GM23338 (cell line): ENCODE results near the gene TFAP2A. TPM values are rescaled to one million over a fixed set of nuclear protein-coding genes. Genes with fewer than 3 reads are reported as not detected.
A peak's percentile ranks its signal among the peaks of the same experiment; 100 is the strongest.

Source experiments
- ATAC-seq: fragments of 200-7000 bp; cut with Tn5 transposase; 3 replicates; pipeline ENCODE4 v1.9.1; 2020
- DNase-seq: peaks from one replicate; pipeline ENCODE4 v3.0.0-alpha.2; 2015; ENCODE audit warnings: low spot score
- H2AFZ ChIP-seq: fragments of 200-600 bp; sonication (generic); 2 replicates; pipeline ENCODE4 v1.8.0; 2016; ENCODE audit warnings: antibody characterized with exemption, mild to moderate bottlenecking, moderate library complexity
- H3F3A ChIP-seq: fragments of 200-600 bp; sonication (generic); replicated peaks from 2 replicates; pipeline ENCODE4 v1.8.0; 2017; ENCODE audit warnings: antibody characterized with exemption, mixed run types, low read depth
- H3K27ac ChIP-seq: fragments of 200-600 bp; sonication (generic); 2 replicates; pipeline ENCODE4 v1.6.1; 2016; ENCODE audit warnings: low read depth
- H3K27me3 ChIP-seq: fragments of 200-600 bp; sonication (generic); 2 replicates; pipeline ENCODE4 v1.8.0; 2016; ENCODE audit warnings: mild to moderate bottlenecking, mixed run types, moderate library complexity; ENCODE audit not compliant: insufficient read depth
- H3K36me3 ChIP-seq: fragments of 200-600 bp; sonication (generic); 2 replicates; pipeline ENCODE4 v1.8.0; 2016; ENCODE audit warnings: mild to moderate bottlenecking; ENCODE audit not compliant: insufficient read depth
- H3K4me1 ChIP-seq: fragments of 200-600 bp; sonication (generic); 2 replicates; pipeline ENCODE4 v1.8.0; 2016; ENCODE audit warnings: mild to moderate bottlenecking, moderate library complexity; ENCODE audit not compliant: insufficient read depth
- H3K4me2 ChIP-seq: fragments of 200-600 bp; sonication (generic); 2 replicates; pipeline ENCODE4 v1.7.1; 2017; ENCODE audit warnings: mixed run types
- H3K4me3 ChIP-seq: fragments of 200-600 bp; sonication (generic); 2 replicates; pipeline ENCODE4 v1.6.1; 2016; ENCODE audit warnings: mixed run types
- H3K79me2 ChIP-seq: fragments of 200-600 bp; sonication (generic); replicated peaks from 2 replicates; pipeline ENCODE4 v1.8.0; 2017; ENCODE audit warnings: mild to moderate bottlenecking; ENCODE audit not compliant: insufficient read depth
- H3K9me2 ChIP-seq: fragments of 200-600 bp; sonication (generic); 2 replicates; pipeline ENCODE4 v1.8.0; 2017; ENCODE audit not compliant: insufficient read depth
- H4K20me1 ChIP-seq: fragments of 200-600 bp; sonication (generic); replicated peaks from 2 replicates; pipeline ENCODE4 v1.8.0; 2017; ENCODE audit warnings: mild to moderate bottlenecking; ENCODE audit not compliant: insufficient read depth
- H3K27ac Mint-ChIP-seq: 2 replicates; pipeline ENCODE4 v1.8.0; 2020; ENCODE audit warnings: inconsistent platforms, mild to moderate bottlenecking, moderate library complexity, mixed read lengths
- H3K27me3 Mint-ChIP-seq: 3 replicates; pipeline ENCODE4 v1.8.0; 2022; ENCODE audit warnings: low read depth, mild to moderate bottlenecking, moderate library complexity, mixed read lengths, inconsistent platforms; ENCODE audit not compliant: insufficient read depth, poor library complexity
- H3K36me3 Mint-ChIP-seq: 3 replicates; pipeline ENCODE4 v1.8.0; 2021; ENCODE audit warnings: low read depth, mild to moderate bottlenecking, inconsistent platforms, moderate library complexity, mixed read lengths
- H3K4me1 Mint-ChIP-seq: 3 replicates; pipeline ENCODE4 v1.8.0; 2020; ENCODE audit warnings: mild to moderate bottlenecking, inconsistent platforms, mixed read lengths
- H3K4me3 Mint-ChIP-seq: 3 replicates; pipeline ENCODE4 v1.8.0; 2021; ENCODE audit warnings: moderate library complexity, mild to moderate bottlenecking, inconsistent platforms, mixed read lengths
- H3K9me3 Mint-ChIP-seq: 3 replicates; pipeline ENCODE4 v1.8.0; 2020; ENCODE audit warnings: moderate library complexity, mild to moderate bottlenecking, inconsistent platforms, mixed read lengths
- ETS1 ChIP-seq: IDR thresholded peaks from 2 replicates; pipeline ENCODE4 v1.6.1; 2016; ENCODE audit warnings: antibody characterized with exemption
- EZH2 ChIP-seq: fragments of 200-600 bp; sonication (generic); IDR thresholded peaks from one replicate; pipeline ENCODE4 v1.8.0; 2017; ENCODE audit warnings: antibody characterized with exemption, mild to moderate bottlenecking, low read depth; ENCODE audit not compliant: unreplicated experiment
- EZH2phosphoT487 ChIP-seq: fragments of 200-600 bp; sonication (generic); IDR thresholded peaks from one replicate; pipeline ENCODE4 v1.8.1; 2018; ENCODE audit warnings: antibody characterized with exemption; ENCODE audit not compliant: unreplicated experiment
- REST ChIP-seq: IDR thresholded peaks from one replicate; pipeline ENCODE4 v1.6.1; 2018; ENCODE audit warnings: antibody characterized with exemption; ENCODE audit not compliant: unreplicated experiment
- STAT1 ChIP-seq: IDR thresholded peaks from one replicate; pipeline ENCODE4 v1.6.1; 2016; ENCODE audit warnings: antibody characterized with exemption; ENCODE audit not compliant: unreplicated experiment
- ZNF114 ChIP-seq: fragments of 250-450 bp; sonication (Bioruptor Pico); IDR thresholded peaks from 2 replicates; pipeline ENCODE4 v1.5.0; 2020; ENCODE audit warnings: mild to moderate bottlenecking, moderate library complexity
- ZNF462 ChIP-seq: fragments of 250-450 bp; sonication (Bioruptor Pico); IDR thresholded peaks from 2 replicates; pipeline ENCODE4 v1.5.0; 2020; ENCODE audit warnings: mild to moderate bottlenecking, moderate library complexity
- polyA plus RNA-seq: library from polyadenylated mRNA; unstranded; fragments of >200 nt; fragmentation: Nextera tagmentation; extraction: Ambion mirVana; gene quantifications from 2 replicates; pipeline ENCODE4 v1.2.1, GENCODE V29; 2016
- total RNA-seq: library from RNA; depleted of rRNA; stranded (reverse); fragments of >200 nt; shearing (Covaris generic); gene quantifications from 2 replicates; pipeline ENCODE4 v1.2.3, GENCODE V29; 2014

Gene TFAP2A
- total and polyA plus RNA-seq, 2 experiments from 2014 or later = not detected

- no peak overlapping the region for H3K4me3 ChIP-seq
- H3K36me3 ChIP-seq = no peaks in the 10 kb centered on the region
- no peaks in the 10 kb centered on the region for H3K9me3 Mint-ChIP-seq
- H3K36me3 Mint-ChIP-seq = no peaks in the 10 kb centered on the region
- H4K20me1 ChIP-seq = no peaks in the 10 kb centered on the region
- peaks cover 4% of the 10 kb centered on the region for H3K27me3 Mint-ChIP-seq
- H3K4me1 Mint-ChIP-seq = peaks cover 10% of the 10 kb centered on the region; the same call in 2 of the 3 replicates
- H3K4me2 ChIP-seq = no peak overlapping the region
- DNase-seq = peak; percentile 41
- H3K4me3 Mint-ChIP-seq = no peak overlapping the region
- peak overlapping the region; percentile 4 for H2AFZ ChIP-seq
- H3K27ac ChIP-seq = no peak overlapping the region
- peaks cover 24% of the 10 kb centered on the region for H3K4me1 ChIP-seq
- H3K27me3 ChIP-seq = no peaks in the 10 kb centered on the region
- H3K27ac Mint-ChIP-seq = no peak overlapping the region
- peak; percentile 15; the same call in 2 of the 3 replicates for ATAC-seq
- H3K79me2 ChIP-seq = no peaks in the 10 kb centered on the region
- H3K9me2 ChIP-seq = no peaks in the 10 kb centered on the region
- TF ChIP-seq EZH2phosphoT487 (no peak), STAT1 (no peak), ZNF114 (CRISPR knock-in tag) (no peak), ZNF462 (CRISPR knock-in tag) (no peak), EZH2 (no peak), ETS1 (no peak), REST (no peak)
- H3F3A ChIP-seq = no peaks in the 10 kb centered on the region; the same call in 1 of the 2 replicates
These were observed 48.9 kb upstream of the TFAP2A start for GRCh38 chr6:10463491-10464481.
